ENCODE results near the gene USP32. TPM values are rescaled to one million over a fixed set of nuclear protein-coding genes. Genes with fewer than 3 reads are reported as not detected.

The USP32 gene
- polyA plus RNA-seq, 1 experiment, result 40.7 TPM

DNA sequence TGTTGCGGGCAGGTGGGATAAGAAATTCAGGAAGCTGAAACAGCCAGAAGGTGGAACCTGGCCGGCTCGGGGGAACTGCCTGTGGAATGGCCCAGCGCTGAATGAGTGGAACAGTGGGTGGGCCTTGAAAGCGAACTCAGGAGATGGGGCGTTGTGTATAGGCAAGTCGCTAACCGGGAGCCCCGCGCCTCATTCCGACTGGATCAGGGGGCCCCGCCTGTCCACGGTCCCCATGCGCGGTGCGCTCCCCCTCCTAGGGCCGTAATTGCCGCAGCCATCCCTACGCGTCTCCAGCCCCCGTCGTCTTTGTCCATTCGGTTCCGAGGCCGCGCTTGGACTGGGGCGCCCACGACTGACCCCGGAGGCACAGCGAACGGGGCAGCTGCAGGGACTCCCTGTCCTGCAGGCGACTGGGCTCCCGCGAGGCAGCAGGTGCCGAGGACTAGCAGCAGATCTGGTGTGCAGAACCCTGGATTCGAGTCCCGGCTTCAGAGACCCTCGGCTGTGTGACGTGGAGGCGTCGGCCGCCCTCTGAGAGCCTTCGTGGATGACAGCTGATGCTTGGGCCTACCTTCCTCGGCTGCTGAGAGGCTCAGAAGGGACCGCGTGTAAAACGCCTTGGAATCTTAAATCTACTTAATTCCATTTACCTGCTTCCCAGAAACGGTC lies 253.0 kb downstream of the USP32 start:
- ChIA-PET POLR2A (no interaction called here), CTCF (interaction anchor here (0.7 to 1.5 kb wide), 2 partner anchors 37 to 302 kb away, joined by 3 to 4 read pairs; no protein-coding TSS in a partner anchor)
- no peak overlapping the region for H3K27ac ChIP-seq (ENCODE audit: low read depth, low read length)
- TF ChIP-seq, protein P1, sequence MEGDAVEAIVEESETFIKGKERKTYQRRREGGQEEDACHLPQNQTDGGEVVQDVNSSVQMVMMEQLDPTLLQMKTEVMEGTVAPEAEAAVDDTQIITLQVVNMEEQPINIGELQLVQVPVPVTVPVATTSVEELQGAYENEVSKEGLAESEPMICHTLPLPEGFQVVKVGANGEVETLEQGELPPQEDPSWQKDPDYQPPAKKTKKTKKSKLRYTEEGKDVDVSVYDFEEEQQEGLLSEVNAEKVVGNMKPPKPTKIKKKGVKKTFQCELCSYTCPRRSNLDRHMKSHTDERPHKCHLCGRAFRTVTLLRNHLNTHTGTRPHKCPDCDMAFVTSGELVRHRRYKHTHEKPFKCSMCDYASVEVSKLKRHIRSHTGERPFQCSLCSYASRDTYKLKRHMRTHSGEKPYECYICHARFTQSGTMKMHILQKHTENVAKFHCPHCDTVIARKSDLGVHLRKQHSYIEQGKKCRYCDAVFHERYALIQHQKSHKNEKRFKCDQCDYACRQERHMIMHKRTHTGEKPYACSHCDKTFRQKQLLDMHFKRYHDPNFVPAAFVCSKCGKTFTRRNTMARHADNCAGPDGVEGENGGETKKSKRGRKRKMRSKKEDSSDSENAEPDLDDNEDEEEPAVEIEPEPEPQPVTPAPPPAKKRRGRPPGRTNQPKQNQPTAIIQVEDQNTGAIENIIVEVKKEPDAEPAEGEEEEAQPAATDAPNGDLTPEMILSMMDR (IDR thresholded peaks at IDR 0.05; ENCODE audit: low read depth, low read length), result no peak
- no peak for DNase-seq (ENCODE audit: low read depth, low spot score)
- no peak overlapping the region for H3K4me3 ChIP-seq (ENCODE audit: low read depth, low read length)
- peaks cover 16% of the 10 kb centered on the region; the same call in 1 of the 2 replicates for H3K9me3 ChIP-seq (ENCODE audit: control insufficient read depth, insufficient read depth, low read length)
- peaks cover 36% of the 10 kb centered on the region for H3K27me3 ChIP-seq (ENCODE audit: control insufficient read depth, insufficient read depth, low read length)

DNA sequence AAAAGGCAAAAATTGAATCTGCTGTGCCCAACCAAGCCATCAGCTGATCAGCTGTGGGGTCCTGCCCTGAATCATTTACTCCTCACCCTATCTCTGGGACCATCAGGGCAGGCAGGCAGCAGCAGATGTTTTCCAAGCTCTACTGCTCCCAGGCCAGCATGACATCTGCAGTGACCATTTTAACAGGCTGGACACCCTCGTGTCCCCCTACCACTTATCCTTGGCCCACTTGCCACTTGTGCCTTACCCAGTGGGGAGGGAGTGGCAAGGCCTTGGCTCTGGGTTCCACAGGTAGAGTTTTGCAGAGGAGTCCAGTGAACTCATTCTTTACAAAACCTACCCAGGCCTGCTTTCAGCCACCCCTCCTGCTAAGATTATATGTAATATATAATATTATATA lies 254.2 kb downstream of the USP32 start:
- H3K4me3 ChIP-seq (ENCODE audit: low read depth, low read length), result no peak overlapping the region
- CTCF ChIA-PET, result interaction anchor here (0.6 kb wide), 1 partner anchor 48 kb away, joined by 5 read pairs; no protein-coding TSS in a partner anchor
- no peak for DNase-seq (ENCODE audit: low read depth, low spot score)
- TF ChIP-seq, protein P1 (IDR thresholded peaks at IDR 0.05; ENCODE audit: low read depth, low read length), result no peak
- peaks cover 36% of the 10 kb centered on the region for H3K27me3 ChIP-seq (ENCODE audit: control insufficient read depth, insufficient read depth, low read length)
- no peak overlapping the region for H3K27ac ChIP-seq (ENCODE audit: low read depth, low read length)
- POLR2A ChIA-PET, result interaction anchor here (0.6 kb wide), 1 partner anchor 518 kb away, joined by 5 read pairs; the partner anchor contains the start of gene CLTC
- peaks cover 16% of the 10 kb centered on the region; the same call in 1 of the 2 replicates for H3K9me3 ChIP-seq (ENCODE audit: control insufficient read depth, insufficient read depth, low read length)

DNA sequence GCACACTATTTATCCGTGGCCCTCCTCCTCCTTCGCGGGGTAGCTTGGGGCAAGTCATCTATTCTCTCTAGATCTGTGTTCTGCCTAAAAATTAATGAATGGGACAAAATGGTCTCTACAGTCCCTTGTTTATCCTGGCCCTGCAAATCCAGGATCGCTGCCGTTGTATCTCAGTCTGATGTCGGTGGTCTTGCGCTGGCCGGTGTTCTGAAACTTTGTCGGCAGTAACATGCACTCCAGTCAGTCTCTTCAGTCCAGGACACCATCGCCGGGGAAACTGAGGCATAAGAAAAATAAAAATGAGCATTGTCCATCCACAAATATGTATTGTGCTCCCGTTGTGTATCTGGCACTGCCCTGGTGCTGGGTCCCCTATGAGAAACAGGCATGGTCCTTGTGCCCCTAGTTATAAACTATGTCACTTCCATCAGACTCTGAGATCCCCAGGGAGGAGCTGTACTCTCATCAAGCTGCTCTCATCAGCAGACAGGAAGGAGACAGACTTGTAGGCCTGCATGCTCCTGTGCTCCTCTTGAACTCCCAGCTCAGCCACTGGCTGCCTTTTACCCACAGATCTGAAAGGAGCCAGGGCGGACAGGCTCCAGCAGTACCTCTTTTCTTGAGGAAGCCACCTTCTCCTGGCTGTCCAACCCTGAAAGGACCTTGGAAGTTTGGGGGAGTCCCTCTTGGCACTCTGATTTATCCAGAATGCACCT lies 255.8 kb downstream of the USP32 start:
- CTCF ChIA-PET, result no interaction called here
- H3K27me3 ChIP-seq (ENCODE audit: control insufficient read depth, insufficient read depth, low read length), result peaks cover 29% of the 10 kb centered on the region
- peak overlapping the region; percentile 87 for H3K4me3 ChIP-seq (ENCODE audit: low read depth, low read length)
- H3K9me3 ChIP-seq (ENCODE audit: control insufficient read depth, insufficient read depth, low read length), result peaks cover 16% of the 10 kb centered on the region; the same call in 1 of the 2 replicates
- H3K27ac ChIP-seq (ENCODE audit: low read depth, low read length), result no peak overlapping the region
- POLR2A ChIA-PET, result no interaction called here
- DNase-seq (ENCODE audit: low read depth, low spot score), result no peak
- TF ChIP-seq, protein P1 (IDR thresholded peaks at IDR 0.05; ENCODE audit: low read depth, low read length), result no peak

DNA sequence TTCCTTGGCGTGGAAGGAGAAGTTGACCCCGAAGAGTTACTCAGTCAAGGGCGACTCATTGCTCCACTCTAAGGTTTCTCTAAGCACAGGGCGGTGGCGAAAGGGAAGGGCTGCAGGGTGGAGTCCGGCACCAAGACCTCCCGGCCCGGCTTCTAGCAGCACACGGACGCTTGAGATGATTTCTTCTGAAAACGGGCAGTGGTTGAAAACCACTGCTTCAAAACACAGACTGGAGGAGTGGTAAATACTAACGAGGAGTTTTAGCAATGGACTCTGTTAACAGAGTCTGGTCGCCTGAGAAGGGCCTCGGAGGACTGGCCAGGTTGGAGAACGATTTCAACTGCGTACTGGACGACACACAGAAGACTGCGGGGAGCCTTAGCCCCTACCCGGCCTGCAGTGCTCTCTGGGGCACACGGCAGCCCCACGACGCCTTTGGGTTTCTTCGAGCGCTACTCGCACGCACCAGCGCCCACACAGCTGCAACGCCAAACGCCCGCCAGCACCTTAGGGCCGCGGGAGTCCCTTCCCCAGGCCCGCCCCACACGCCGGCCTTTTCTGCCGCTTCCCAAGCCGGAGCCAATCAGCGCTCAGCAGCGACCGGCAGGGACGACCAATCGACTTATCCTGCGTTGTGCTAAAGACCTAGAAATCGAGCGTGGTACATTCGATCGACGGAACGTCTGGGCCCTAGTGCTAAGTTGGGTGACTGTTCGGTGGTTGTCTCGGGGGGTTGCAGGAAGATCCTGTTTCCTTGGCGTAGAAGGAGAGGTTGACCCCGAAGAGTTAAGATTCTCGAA lies 256.6 kb downstream of the USP32 start:
- ChIA-PET CTCF (interaction anchor here (1.0 to 1.1 kb wide), 2 partner anchors 8 to 33 kb away, joined by 6 to 7 read pairs; no protein-coding TSS in a partner anchor), POLR2A (interaction anchor here (0.6 kb wide), 1 partner anchor 11 kb away, joined by 4 read pairs; no protein-coding TSS in a partner anchor)
- DNase-seq (ENCODE audit: low read depth, low spot score), result peak; percentile 72

More for the DNA sequence above, 256.6 kb downstream of the USP32 start:
- Histone ChIP-seq H3K27me3 (ENCODE audit: control insufficient read depth, insufficient read depth, low read length) (peaks cover 22% of the 10 kb centered on the region), H3K4me3 (ENCODE audit: low read depth, low read length) (peak overlapping the region; percentile 87), H3K9me3 (ENCODE audit: control insufficient read depth, insufficient read depth, low read length) (peaks cover 15% of the 10 kb centered on the region; the same call in 1 of the 2 replicates), H3K27ac (ENCODE audit: low read depth, low read length) (peak overlapping the region; percentile 83)
- TF ChIP-seq, protein P1 (IDR thresholded peaks at IDR 0.05; ENCODE audit: low read depth, low read length), result no peak

Measured in AG04450 (cell line).